ENCODE data around the gene PNKP.
A peak's percentile ranks its signal among the peaks of the same experiment; 100 is the strongest.

- TF ChIP-seq POLR2AphosphoS5 (IDR thresholded peaks at IDR 0.05; ENCODE audit: low read depth, low read length) (peak; percentile 56), TAF1 (IDR thresholded peaks at IDR 0.05; ENCODE audit: borderline replicate concordance, low read depth, low read length) (no peak)
Observed at GRCh38 chr19:49891393-49891792, 24.0 kb upstream of the PNKP start.
